HG02623 (cell line): Measurements from ENCODE around the gene MN1.

Experiments used
- ATAC-seq: cut with Tn5 transposase; IDR thresholded peaks from one replicate; pipeline ENCODE4 v1.9.1; 2021; ENCODE audit warnings: moderate library complexity; ENCODE audit not compliant: unreplicated experiment

Gene MN1

DNA sequence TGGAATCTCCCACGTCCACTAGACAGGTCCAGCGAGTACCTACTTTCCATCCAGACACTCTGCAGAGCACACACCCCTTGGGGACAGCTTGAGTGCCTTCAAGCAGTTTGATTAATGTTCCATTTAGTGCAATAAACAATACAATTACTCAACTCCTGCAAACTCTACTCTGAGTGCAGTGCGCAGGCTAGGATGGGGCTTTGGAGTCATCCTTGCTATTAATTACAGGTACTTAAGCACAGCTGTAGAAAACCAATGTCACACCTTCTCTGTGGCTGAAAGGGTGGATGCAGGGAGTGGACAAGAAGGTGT lies 82.6 kb downstream of the MN1 start:
- ATAC-seq = no peak

DNA sequence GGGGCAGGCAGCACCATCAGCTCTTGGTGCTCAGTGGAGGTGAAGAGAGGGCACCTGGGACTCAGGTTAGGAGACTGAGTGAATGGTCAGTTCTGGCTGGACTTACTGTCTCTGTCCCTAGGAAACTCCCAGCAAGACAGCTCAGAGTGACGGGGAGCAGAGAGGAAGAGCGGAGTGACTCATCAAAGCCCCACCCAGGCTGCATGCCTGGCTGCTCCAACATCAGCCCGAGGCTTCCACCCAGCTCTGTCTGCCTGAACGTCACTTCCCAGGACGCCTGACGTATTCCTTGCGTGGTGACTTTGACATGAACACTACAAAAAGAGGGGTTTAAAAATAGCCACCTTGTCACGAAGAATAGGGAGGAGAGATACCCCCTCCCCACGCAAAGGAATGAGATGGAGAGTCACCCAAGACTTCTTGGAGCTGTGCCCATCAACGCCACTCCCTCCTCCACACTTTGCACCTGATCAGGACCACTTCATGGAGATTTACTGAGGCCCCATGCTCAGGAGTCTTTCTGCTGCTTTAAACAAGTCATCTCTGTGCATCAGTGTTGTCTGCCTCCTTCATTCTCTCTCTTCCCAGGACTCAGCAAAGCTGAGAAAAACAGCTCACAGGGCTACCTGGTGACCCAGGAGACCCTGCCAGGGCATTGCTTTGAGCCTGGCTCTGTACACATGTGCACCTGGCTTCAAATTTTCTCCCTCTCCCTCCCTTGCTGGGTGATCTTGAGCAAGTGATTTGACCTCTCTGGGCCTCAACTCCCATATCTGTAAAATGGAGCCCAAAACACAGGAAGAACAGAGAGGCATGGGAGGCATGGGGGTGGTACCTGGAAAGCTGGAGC lies 83.1 kb downstream of the MN1 start:
- no peak for ATAC-seq

DNA sequence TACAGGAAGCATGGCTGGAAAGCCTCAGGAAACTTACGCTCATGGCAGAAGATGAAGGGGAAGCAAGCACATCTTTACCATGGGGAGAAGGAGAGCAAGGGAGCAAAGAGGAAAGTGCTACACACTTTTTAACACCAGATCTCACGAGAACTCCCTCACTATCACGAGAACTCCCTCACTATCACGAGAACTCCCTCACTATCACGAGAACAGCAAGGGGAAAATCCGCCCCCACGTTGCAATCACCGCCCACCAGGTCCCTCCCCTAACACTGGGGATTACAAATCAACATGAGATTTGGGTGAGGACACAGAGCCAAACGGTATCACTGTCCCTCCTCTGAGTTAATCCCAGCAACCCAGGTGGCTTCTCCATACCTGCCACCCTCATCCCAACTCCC lies 84.5 kb downstream of the MN1 start:
- ATAC-seq = no peak

GRCh38 chr22:27716074-27716473 lies 85.5 kb downstream of the MN1 start:
- no peak for ATAC-seq

DNA sequence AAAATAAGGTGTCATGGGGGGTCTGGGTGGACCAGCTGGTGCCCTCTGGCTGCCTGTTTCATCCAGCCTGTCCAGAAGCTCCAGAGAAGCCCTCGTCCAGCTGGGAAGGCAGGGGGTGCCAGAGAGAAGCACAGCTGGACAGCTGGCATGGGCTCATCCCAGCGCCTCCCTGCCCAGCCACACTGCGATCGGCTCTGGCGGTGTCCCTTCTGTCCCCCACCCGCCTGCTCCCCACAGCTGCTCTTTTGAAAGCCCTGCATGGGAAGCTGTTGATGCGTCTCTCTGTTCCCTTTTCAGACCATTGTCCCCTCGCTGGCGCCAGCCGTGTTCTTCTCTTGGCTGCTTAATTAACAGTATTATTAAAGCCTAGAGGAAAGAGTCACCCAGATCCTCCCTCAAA lies 86.5 kb downstream of the MN1 start:
- ATAC-seq = no peak

DNA sequence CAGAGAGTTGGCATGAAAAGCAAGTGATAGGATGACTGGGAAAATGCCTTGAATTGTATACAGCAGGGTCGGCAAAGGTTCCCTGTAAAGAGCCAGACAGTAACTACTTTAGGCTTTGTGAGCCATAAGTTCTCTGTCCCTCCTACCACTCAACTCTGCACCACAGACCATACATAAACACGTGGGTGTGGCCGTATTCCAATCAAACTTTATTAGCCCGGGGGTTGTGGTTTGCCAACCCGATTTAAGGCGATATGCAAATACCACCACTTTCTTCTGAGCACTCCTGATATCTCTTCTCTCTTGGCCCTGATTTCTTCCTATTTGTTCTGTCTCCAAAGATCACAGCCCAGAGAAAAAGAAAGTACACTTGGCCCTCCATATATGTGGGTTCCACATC lies 87.5 kb downstream of the MN1 start:
- ATAC-seq = no peak

DNA sequence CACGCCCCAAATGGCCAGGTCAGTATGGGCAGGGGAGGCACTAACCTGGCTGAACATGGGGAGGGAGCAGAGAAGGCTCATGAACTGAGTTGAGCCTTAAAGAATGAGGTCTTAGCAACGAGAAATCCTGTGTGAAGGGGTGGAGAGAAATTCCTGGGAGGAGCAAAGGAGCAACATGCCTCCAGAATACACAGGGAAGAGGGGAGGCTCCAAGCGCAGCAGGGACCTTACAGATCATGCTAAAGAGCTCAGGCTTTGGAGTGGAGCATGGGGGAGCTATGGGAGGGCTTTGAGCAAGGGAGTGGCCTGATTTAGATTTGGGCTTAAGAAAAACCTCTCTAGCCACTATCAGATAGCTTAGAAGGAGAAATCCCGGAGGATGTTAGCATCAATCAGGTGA lies 88.1 kb downstream of the MN1 start:
- no peak for ATAC-seq

GRCh38 chr22:27711756-27712155 lies 89.8 kb downstream of the MN1 start:
- no peak for ATAC-seq

- no peak for ATAC-seq
Observed at GRCh38 chr22:27711012-27711411, 90.5 kb downstream of the MN1 start.

- ATAC-seq = no peak
Observed at GRCh38 chr22:27709919-27710675, 91.5 kb downstream of the MN1 start.

DNA sequence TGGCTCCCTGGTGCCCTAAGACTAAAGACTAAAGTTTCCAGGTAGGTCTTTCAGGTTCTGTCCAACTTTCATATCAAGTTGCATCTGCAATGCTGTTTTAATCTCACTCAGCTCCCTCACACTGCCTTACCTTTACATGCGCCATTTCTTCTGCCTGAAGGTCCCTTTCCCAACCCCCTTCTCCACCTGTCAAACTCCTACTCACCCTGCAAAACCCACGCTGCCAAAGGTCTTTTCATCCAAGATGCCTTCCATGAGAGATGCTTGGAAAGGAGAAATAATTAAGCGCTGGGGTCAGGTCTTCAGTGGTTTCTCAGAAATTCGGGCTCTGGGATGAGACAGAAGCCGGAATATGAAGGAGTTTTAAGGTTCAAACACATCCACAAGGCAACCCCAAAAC lies 95.1 kb downstream of the MN1 start:
- ATAC-seq = no peak

DNA sequence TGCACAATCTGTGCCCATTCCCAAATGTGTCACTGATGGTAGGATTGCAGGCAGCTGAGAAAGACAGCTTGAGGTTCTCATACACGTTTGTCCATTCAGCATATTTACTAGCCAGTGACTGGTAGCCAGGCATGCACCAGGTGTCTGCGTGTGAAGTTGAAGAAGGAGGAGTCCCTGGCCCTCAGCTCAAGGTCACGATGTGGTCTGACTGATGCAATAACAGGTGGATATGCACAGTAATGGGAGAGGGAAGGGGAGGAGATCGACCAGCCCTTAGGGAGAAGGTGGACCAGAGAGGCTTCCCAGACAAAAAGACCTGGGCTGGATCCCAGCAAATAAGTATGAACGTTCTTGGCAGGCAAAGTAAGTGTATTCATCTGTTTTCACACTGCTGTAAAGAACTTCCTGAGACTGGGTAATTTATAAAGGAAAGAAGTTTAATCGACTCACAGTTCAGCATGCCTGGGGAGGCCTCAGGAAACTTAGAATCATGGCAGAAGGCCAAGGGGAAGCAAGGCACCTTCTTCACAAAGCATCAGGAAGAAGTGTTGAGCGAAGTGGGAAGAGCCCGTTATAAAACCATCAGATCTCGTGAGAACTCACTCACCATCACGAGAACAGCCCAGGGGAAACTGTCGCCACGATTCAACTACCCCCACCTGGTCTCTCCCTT lies 96.0 kb downstream of the MN1 start:
- ATAC-seq = no peak

DNA sequence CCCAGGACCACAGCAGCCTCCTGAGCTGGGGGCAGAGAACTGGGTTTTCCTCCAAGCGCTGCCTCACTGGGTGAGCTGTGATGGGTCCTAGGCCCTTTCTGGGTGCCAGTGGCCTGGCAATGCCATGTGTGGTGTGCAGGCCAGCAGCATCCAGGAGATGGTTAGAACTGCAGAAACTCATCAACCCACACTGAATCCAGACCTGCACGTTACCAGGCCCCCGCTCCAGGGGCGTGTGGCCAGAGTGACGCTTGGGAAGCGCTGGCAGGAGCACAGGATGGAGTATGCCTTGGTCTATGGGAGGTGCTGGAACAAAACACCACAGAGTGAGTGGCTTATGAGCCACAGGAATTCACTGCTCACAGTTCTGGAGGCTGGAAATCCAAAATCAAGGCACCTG lies 97.0 kb downstream of the MN1 start:
- ATAC-seq = no peak

- no peak for ATAC-seq
Observed at GRCh38 chr22:27699383-27700019, 102.1 kb downstream of the MN1 start.

DNA sequence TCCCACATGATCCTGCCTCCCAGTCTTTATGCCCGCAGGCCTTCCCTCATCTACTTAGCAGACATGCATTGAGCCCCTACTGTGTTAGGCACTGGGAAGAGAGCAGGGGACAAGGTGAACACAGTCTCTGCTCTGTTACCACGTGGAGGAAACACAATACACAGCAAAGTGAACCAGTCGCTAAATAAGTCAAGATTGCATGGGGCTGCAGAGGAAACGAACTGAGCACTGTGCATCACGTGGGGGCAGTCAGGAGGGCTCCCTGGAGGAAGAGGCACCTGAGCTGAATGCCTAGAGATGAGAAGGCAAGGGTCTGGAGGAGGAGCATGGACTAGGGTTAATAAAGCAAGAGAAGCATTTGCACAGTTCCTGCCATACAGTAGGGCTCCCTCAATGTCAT lies 102.7 kb downstream of the MN1 start:
- ATAC-seq = no peak
